LNCAP (cell line): Measurements from ENCODE around the gene UBE2G2.

ENCODE experiments used
- TF ChIP-seq, protein P1 (sequence below): fragments of 450-650 bp; IDR thresholded peaks from 2 replicates; pipeline ENCODE4 v1.5.1; 2017; ENCODE audit warnings: mild to moderate bottlenecking

The UBE2G2 gene

DNA sequence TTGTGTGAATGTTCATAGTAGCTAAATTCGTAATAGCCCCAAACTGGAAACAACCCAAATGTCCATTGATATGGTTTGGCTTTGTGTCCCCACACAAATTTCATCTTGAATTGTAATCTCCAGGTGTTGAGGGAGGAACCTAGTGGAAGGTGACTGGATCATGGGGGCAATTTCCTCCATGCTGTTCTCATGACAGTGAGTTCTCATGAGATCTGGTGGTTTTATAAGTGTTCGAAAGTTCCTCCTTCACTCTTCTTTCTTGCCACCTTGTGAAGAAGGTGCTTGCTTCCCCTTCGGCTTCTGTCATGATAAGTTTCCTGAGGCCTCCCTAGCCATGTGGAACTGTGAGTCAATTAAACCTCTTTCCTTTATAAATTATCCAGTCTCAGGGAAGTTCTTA, 11.3 kb downstream of the UBE2G2 start:
- TF ChIP-seq, protein P1, sequence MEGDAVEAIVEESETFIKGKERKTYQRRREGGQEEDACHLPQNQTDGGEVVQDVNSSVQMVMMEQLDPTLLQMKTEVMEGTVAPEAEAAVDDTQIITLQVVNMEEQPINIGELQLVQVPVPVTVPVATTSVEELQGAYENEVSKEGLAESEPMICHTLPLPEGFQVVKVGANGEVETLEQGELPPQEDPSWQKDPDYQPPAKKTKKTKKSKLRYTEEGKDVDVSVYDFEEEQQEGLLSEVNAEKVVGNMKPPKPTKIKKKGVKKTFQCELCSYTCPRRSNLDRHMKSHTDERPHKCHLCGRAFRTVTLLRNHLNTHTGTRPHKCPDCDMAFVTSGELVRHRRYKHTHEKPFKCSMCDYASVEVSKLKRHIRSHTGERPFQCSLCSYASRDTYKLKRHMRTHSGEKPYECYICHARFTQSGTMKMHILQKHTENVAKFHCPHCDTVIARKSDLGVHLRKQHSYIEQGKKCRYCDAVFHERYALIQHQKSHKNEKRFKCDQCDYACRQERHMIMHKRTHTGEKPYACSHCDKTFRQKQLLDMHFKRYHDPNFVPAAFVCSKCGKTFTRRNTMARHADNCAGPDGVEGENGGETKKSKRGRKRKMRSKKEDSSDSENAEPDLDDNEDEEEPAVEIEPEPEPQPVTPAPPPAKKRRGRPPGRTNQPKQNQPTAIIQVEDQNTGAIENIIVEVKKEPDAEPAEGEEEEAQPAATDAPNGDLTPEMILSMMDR, result no peak

DNA sequence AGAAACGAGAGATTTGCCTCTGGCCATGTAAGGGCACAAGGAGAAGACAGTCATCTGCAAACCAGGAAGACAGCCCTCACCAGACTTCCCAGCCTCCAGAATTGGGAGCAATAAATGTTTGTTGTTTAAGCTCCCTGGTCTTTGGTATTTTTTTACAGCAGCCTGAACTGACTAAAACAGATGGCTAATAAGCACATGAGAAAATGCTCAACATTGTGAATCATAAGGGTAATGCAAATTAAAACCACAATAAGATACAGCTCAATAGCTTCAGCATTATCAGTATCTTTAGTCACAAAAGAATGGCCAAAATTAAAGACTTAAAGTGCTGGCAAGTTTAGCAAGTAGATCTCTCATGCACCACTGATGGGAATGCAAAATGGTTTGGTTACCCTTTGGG, 11.7 kb downstream of the UBE2G2 start:
- TF ChIP-seq, protein P1, result no peak

DNA sequence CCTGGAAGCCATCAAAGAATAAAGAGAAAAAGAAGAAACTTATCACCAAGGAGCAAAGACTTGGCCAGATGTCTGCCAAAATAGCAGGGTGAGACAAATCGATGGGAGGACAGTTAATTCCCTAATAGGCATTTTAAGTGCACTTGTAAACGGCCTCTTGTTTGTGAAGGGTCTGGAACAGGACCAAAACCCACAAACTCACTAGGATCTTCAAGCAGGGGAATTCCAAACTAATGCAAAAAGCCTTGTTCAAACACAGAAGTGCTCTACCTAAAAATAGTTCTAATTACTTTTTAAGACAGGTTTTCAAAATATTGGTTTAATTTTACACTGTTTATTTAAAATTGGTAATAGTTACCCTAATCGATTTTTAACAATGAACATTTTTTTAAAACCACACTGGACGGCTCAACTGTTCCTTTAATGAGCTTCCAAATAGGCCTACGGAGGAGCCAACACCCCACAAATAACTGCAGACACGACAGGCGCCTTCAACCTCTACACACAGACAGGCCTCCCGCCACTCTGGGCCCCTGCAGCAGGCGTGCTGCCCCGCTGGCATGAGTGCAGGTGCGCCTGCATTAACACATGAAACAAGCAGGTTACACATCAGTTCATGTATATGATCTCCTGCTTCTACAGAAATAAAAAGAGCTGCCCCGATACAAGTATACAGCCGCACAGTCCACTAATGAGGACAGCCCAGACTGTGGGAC, 15.8 kb downstream of the UBE2G2 start:
- TF ChIP-seq, protein P1, result no peak

DNA sequence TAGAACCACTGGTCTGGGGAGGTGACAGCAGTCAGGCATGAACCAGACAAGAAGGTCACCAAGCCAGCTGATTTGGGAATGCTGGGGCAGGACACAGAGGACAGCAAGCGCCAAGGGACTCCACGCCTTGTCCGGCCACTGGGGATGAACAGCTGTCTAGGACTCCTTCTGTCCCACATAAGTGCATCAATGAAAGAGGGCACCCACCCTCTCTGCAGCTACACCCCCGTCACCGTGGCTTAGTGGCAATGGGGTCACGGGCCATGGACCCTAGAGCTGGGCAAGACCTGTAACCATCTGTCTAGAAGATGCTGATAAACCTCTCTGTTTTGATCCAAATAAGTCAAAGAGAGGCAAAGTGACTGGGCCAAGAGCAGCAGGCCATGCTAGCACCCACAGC, 16.8 kb downstream of the UBE2G2 start:
- TF ChIP-seq, protein P1, result no peak

DNA sequence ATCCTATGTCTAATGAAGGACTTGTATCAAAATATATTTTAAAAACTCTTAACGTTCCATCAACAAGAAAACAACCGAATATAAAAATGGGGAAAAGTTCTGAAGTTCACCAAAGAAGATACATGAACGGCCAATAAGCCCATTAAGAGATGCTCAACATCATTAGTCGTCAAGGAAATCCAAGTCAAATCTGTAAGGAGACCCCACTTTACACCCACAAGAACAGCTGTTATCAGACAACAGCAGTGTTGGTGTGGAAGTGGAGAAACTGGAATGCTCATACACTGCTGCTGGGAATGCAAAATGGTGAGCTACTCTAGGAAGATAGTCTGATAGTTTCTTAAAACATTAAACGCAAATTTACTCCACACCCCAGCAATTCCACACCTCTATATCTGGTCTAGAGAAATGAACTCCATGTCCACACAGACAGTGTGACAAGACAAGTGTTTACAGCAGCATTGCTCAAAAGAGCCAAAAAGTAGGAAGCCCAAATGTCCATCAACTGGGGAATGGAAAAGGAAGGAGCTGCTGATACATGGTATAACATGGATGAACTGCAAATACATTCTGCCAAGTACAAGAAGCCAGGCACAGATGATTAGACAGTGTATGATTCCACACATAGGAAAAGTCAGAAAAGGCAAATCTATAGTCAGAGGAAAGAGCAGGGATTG, 18.5 kb downstream of the UBE2G2 start:
- TF ChIP-seq, protein P1, result no peak

DNA sequence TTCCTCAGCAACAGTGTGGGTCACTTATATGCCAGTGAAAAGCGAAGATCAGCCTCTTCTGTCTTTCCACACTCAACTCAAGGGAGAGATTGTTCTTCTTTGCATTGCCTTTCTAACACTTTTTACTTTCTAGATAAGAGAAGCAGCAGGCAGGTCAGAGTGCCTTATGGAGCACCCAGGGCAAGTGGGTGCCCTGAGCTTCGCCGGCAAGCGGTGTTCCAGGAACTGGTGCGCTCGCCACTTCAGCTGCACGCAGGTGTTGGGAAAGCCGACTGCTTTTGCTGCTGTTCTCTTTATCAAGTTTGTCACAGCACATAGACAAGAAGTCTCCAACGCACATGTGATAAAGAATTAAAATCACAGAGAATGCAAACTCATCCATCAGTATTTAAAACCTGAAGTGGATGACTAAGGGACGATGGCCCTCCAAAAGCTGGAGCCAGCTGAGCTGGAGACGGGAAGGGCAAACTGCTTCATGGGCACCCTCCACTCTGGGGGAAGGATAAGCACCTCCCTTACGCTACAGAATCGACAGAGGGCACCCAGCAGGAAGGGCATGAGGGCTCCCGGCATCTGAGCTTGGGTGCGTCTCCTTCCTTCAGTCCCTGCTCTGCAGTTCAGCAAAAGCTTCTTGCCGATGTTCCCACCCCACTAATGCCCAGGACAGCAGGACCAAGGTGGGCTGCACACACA, 20.7 kb downstream of the UBE2G2 start:
- TF ChIP-seq, protein P1, result no peak

DNA sequence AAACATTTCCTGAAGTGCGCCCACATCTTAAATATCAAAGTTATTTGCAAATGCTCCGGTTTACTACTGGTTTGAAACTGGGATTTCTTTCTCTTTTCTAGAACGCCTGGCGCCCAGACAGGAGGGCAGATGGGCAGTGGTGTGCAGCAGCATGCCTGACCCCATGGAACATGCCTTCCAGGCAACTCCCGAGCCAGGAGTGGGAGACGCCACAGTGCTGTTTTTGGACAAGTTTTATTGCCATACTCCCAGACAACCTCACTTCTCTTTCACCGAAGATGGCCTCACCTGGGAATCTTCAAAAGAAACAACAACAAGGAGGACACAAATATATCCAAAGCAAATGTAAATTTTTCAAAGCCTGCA, 21.5 kb downstream of the UBE2G2 start:
- TF ChIP-seq, protein P1, result no peak
